SH-SY5Y (cell line): Measurements from ENCODE around the gene ADPRHL1.

ENCODE experiments used
- GATA2 ChIP-seq: IDR thresholded peaks from 2 replicates; pipeline ENCODE4 v1.6.1; 2011; ENCODE audit warnings: mild to moderate bottlenecking, low read depth, low read length
- GATA3 ChIP-seq: IDR thresholded peaks from 2 replicates; pipeline ENCODE4 v1.6.1; 2011; ENCODE audit warnings: low read depth, mild to moderate bottlenecking, low read length, moderate library complexity

GRCh38 chr13:113499936-113500335 lies 46.6 kb upstream of the ADPRHL1 start:
- no peak for TF ChIP-seq GATA3
- TF ChIP-seq GATA2: no peak
